Stimulated activated CD8-positive, alpha-beta memory T cell treated with anti-CD3 and anti-CD28 coated beads, Interleukin-7, amount 100 ng/mL, for 48 hours (primary cell): ENCODE data around the gene HMGN3.

Source experiments
- DNase-seq, 2 donors: peaks; one replicate each; pipeline ENCODE4 v3.0.0-alpha.2; 2020; ENCODE audit warnings: low read depth in 1 of 2; ENCODE audit errors: extremely low read depth in 1 of 2

HMGN3 gene

DNA sequence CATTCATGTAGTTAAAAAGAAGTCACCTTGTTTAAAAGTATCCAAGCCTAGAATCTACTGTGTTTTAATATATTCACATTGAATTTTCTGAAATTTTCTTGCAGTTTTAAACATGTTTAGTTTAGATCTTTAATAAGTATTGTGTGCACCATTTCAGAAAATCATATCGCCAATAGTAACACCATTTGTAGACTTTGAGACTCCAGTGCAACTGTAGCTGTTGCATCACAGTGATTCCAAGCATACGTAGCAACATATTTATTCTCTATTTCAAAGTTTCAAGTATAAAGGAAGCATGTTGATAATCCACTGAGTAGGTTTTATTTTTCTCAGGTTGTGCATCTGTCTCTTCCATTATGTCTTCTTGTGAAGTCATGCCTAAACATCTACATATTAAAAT lies 46.4 kb downstream of the HMGN3 start:
- DNase-seq, result no peak

DNA sequence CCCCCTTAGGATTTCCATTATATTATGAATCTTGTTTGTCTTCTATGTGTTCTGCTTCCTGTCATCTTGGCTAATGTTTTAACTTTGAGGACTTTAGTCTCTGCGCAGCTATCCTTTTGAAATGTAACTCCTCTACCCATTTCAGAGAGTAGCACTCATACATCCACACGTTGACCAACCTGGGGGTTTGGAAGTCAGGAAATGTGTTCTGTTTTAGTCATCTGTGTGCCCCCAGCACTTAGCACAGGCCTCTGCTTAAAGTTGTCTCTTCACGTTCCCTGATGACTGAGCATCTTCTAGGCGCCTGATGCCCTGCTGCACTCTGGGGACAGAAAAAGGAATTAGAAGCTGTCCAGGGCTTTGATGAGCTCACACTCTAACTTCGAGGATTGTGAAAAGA lies 47.9 kb downstream of the HMGN3 start:
- no peak for DNase-seq

DNA sequence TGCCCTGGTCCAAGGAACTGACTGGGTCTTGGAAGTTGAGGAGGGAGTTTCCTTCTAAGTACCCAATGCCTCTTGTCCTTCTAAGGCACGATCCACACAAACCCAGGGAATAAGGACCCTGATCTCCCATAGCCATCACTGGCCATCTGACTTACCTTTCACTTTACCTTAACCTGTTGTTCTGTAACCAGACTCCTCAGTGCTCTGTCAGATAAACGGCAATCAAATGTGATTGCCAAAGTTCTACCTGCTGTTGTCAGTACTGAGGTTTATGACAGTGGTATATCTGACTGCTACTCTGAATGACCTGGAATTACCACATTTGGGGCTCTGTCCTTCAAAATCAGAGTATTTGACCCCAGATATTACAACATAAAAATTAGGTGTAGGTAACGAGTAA lies 49.8 kb downstream of the HMGN3 start:
- DNase-seq, result no peak

DNA sequence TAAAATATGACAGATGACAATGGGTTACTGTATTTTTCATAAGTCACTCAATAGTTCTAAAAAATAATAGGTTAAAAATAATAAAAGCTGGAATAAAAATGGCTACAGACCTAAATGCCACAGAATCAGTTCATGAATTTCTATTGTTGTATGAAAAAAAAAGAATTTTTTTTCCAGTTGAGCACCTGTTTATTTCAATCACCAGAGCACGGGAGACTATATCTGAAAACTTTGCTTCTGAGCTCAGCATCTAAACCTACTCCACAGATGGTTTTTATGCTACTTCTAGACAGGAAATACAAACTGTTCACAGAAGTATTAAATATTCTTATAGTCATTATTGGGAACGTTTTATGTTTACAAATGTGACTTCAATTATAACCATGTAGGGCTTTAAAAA lies 50.4 kb downstream of the HMGN3 start:
- no peak for DNase-seq

DNA sequence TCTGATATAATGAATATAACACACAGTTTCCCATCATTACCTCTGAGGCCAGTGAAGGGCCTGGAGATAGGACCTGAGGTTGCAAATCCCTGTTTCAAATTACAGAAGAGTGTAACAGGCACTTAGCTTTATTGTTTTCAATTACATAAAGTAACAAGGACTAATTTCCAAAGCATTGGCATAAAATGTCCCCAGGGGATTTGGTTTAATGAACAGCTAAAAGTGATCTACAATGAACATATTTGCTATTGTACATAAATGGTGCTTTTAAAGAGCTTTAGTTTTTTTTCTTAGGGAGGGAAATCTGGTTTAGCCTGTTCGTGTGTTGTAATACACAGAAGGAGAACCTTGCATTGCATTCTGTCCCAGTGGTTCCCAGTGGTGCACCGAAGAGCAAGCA lies 54.4 kb downstream of the HMGN3 start:
- DNase-seq, result no peak

DNA sequence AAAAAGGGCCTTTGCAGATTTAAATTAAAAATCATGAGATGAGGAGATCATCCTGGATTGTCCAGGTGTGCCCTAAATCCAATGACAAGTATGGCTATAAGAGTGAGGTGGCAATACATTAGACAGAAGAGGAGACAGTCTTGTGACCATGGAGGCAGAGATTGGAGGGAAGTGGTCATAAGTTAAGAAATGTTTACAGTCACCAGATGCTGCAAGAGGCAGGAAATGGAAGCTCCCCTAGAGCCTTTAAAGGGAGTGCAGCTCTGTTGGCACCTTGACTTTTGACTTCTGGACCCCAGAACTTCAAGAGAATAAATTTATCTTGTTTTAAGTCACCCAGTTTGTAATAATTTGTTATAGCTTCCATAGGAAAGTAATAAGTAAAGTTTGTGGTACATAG lies 61.1 kb downstream of the HMGN3 start:
- no peak for DNase-seq

DNA sequence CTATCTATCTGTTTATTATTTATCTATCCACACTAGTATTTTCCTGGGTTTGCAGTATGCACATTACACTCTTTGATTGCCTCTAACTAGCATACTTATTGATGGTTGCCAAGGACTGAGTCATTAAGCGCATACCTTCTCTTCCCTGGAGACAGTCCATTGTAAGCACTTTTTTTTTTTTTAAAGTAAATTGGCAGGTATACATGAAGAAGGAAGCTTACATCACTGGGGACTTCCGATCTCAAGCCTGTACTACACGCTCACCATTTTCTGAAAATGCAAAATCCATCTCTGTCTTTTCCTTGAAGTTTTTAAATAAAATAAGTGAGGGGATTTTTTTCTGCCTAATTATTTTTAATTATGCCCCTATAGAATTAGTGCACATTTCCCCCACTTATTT lies 63.5 kb downstream of the HMGN3 start:
- DNase-seq, result no peak

DNA sequence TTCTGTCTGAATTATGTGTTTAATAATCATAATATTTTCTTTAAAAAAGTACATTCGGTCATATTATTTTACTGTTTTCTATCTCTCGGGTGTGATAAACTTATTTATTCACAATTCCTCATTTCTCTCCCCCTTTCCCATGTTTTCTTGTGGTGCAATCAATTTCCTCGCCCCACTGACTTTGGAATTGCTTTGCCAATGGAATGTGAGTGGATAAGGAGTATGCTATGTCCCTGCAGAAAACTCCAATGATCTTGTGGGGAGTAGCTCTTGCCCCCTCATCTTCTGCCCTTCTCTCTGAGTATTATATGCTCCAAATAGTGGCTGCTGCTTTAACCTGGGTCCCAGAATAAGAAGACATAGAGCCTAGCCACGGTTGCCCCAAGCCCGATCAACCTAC lies 64.1 kb downstream of the HMGN3 start:
- no peak for DNase-seq

DNA sequence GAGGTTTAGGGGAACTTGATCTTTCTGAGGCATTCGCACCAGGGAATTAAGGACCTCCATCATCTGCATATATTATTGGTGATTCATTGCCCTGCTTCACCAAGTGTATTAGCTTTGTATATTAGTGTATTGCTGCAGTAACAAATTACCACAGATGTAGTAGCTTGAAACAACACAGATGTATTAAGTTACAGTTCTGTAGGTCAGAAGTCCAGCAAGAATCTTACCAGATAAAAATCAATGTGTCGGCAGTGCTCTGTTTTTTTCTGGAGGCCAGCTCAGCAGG lies 65.8 kb downstream of the HMGN3 start:
- DNase-seq, result no peak

DNA sequence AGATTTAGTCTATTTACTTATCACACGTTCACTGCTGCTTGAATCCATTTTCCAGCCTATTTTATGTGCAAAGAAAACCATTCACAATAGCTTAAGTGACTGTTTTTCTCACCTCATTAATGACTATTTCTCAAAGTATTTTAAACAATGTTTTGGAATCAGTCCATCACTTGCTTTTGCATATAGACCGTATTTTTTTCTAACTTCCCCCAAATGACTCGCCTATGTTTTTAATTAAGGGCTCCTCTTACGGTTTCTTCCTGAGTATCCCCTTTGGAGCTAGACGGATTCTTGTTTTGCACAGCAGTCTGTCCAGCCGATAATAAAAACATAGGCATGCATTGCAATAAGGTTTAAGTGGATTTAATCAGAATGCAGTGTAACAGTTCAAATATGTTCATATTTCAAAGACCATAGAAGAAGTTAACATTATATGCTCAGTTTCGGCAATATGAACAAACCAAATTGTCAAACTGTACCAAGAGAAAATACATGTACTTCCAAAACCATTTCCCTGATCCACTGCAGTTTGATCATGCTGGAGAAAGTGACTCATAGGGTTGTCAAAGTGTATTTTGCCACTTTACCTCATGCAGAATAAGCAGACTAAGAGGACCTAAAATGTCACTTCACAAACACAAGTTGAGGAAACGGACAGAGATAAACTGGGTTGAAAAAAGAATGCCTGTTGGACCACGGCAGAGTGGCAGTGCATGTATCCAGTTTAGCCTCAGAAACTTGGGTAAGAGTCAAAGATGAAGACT lies 66.4 kb downstream of the HMGN3 start:
- no peak for DNase-seq

DNA sequence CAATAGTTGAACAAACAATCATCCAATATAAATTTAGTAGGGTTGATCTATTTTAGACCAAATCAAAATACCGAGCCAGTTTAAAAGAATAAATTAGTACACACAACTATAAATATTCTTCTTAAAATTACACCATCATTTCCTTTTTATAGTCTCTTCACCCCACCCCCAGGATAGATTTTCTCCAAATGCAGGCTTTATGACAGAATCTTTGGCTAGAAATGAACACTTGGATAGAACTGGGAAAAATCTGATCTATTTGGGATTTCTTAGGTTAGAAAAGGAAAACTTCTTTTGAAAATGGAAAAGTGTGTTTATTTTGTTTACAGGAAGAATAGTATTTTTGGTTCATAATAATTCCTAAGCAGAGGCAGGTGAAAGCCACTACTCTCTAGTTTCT lies 74.6 kb downstream of the HMGN3 start:
- DNase-seq, result no peak

DNA sequence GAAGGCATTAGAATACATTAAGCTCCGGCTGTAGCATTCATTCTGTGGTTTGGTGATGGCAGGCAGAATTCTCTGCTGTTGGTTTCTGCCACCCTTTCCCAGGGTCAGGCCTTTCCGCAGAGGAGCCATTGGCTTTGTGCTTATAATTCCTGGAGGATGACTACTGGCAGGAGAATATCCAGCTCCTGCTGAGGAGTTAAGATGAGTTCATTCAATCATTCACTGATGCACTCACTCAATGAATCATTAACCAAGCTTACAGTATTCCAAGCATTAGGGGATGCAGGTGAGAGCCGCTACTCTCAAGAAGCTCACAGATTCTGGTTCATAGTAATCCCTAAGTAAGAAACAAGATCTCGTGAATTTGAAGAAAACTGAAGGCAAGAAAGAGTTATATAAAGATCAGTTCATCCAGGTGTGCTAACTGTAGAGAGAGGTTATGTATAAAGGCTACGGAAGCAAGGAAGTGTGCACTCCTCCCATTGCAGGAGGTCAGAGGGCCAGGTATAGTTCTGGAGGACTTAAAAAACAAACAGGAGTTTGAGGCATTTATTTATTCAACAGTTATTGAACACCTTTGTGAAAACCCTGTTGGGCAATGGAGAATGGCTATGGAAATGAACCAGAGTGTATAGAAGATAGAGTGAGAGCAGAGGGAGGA lies 75.5 kb downstream of the HMGN3 start:
- no peak for DNase-seq

DNA sequence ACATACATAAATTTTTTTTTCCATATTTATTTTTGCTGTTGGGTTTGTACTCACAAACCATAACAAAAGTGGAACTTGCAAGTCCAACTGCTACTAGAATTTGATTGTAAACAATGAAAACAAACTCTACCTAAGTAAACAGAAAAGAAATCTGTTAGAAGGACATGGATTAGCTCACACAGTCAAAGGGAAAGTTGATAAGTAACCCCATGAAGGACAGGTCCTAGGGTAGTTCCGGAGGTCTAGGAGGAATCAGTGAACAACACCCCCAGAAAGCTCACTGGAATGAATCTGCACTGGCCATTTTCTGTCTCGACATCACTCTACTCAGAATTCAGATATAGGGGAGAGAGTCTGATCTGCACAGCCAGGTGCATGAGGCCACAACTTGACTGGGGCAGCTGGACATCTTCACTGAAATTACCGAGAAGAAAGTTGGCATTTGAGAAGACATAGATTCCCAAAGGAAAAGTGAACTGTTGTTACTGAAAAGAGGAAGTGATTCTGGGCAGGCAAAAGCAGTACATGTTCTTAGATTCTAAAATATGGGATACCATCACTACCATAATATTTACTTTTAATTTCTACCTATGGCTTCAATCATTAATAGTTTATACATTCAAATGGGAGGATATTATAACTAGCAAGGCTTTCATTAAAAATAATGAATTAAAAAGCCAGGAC lies 76.4 kb downstream of the HMGN3 start:
- DNase-seq, result no peak

DNA sequence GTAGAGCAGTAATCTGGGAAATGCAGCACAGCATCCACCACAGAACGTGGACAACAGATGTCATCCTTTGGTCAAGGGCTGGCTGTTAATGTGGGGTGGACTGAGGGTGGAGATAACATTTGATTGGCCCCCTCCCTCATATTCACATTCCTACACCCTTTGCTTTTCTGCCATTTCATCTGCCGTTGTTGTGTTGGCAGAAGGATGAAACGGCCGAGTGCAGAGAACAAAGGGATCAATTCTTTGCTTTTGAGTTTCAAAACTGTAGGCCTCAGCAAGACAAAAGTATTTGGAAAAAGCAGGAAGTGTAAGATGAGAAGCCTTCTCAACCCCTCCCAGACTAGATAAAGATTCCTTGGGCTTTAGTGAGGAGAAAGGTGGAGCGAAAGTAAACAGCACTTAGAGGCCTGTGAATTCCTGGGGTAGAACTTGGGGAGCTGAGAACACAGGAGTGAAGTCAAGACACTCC lies 82.2 kb downstream of the HMGN3 start:
- no peak for DNase-seq
